HEK293T (cell line): ENCODE data around the gene GPALPP1.

ENCODE experiments used
- BHLHE40 ChIP-seq: fragments of 450-650 bp; IDR thresholded peaks from 2 replicates; pipeline ENCODE4 v1.6.1; 2016; ENCODE audit warnings: mild to moderate bottlenecking, moderate library complexity, borderline replicate concordance
- ELF4 ChIP-seq: fragments of 450-650 bp; IDR thresholded peaks from 2 replicates; pipeline ENCODE4 v1.6.1; 2017; ENCODE audit warnings: antibody characterized with exemption
- SUZ12 ChIP-seq: fragments of 450-650 bp; IDR thresholded peaks from 2 replicates; pipeline ENCODE4 v1.6.1; 2016; ENCODE audit warnings: mild to moderate bottlenecking
- TARDBP ChIP-seq: fragments of 450-650 bp; IDR thresholded peaks from 2 replicates; pipeline ENCODE4 v1.6.1; 2016

- TF ChIP-seq ELF4 (no peak), BHLHE40 (no peak), SUZ12 (no peak), TARDBP (no peak)
These were observed 59.6 kb downstream of the GPALPP1 start for GRCh38 chr13:45048890-45049407.
